ENCODE results near the gene GLB1L3.
A peak's percentile ranks its signal among the peaks of the same experiment; 100 is the strongest.
"Not testable (repeated sequence)": the region's sequence is repeated elsewhere in the genome, so short reads cannot be mapped to it uniquely, and the experiment has no call there.

The GLB1L3 gene

DNA sequence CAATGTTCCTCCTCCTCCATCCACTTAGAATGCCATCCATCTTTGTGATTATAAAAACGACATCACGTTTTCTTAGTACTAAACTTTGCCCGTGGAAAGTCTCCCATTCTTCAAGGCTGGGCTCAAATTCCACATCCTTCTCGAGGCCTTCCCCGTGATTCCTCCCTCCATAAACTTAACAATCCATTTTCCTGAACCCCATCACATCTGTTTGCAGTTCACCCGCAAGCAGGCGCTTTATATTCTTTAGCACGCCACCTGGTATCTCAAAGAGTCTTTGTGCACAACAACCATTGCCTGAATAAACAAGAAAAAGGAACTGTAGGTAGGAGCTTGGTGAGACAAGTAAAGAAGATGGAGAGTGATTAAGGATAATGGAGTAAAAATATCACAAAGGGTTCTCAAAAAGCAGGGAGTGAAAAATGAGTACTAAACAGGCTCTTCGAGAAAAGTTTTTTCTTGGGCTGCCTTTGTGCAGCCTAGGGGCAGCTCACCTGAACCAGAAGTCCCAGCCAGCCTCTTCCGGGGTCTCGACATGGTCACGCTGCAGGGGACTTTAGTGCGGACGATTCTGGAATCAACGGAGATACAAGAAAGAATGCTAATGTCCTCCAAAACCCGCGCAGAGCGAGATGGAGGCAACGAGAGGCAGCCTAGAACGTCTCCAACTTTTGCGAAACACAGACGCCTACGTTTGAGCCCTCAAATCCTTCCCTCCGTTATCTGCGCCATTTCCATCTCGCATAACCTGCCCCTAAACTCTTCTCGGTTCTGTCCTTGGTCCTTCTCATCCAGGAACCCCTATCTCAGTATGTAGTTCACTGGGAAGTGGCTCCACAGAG is 23.6 kb upstream of the GLB1L3 start:
- FAIRE-seq = no peak

DNA sequence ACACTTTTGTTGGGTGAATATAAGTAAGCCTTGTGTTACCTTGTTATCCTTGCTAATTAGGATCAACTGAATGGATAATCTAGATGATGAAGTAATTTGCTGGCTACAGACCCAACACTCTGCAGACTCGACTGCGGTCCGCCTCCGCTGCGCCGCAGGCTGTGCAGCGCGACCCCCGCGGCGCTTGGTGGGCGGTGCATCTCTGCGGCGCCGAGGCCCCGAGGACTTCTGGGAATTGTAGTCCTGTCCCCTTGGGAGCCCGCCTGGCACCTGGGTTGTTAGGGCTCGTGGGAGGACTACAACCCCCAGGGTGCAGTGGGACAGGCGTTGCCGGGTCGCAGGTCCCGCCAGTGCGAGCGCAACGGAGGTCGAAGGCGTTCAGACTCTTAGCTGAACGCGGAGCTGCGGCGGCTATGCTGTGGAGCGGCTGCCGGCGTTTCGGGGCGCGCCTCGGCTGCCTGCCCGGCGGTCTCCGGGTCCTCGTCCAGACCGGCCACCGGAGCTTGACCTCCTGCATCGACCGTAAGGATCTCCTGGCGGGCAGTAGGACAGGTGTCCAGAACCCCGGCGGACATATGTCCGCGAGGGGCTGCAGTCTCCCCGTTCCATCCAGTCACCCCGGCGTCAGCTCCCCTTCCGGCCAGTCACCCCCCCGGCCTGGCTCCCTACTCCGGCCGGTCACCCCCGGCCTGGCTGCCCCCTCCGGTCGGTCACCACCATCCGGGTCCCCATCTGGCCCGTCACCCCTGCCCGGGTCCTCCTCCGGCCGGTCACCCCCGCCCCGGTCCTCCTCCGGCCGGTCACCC is 22.8 kb upstream of the GLB1L3 start, which contains the start of the genes ACAD8 and THYN1:
Gene ACAD8, plus strand, starts transcription at position 381 of the 806 bp plus-strand sequence. Its CDS starts 33 bp downstream, at position 414.
Gene THYN1, minus strand, starts transcription at position 165 of the 806 bp plus-strand sequence. CDS start 470 bp downstream, outside the sequence.
- peak; percentile 93 for FAIRE-seq

DNA sequence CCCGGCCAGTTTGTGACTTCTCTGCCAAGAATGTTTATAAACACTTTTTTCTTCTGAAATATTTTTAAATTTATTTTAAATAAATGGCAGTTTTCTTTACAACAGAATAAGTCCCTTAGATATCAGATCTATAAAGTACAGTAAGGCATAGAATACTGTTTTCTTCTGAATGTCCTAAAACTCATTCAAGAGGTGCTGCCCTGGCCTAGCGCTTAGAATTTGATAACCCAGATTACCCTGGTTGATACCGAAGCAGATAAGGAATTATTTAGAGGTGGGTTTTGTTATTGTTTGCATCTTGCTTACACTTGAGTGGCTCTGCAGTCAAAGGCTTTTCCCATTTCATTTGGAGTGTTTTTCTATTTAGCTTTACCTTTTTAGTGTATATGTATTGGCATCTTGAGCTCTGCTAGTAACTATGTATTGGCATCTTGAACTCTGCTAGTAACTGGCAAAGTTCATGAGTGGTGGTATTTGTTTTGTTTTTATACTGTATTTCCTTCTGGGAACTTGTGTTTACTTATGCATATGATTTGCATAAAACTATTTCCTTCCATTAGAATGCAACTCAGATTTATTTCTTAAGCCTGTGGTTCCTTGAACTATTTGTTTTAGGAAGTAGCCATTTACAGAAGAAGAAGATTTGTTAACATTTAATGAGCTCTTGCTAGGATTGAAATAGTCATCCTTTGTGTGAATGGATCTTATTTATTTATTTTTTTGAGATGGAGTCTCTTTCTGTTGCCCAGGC is 21.6 kb upstream of the GLB1L3 start:
- no peak for FAIRE-seq

DNA sequence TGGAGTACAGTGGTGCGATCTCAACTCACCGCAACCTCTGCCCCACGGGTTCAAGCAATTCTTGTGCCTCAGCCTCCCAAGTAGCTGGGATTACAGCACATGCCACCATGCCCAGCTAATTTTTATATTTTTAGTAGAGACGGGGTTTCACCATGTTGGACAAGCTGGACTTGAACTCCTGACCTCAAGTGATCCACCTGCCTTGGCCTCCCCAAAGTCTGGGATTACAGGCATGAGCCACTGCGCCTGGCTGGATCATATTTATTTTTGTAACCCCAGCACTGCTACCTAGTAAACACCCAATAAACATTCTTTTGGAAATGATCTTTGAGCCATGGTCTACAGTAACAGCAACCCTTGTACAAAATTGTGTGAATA is 21.0 kb upstream of the GLB1L3 start:
- not testable (repeated sequence) for FAIRE-seq

DNA sequence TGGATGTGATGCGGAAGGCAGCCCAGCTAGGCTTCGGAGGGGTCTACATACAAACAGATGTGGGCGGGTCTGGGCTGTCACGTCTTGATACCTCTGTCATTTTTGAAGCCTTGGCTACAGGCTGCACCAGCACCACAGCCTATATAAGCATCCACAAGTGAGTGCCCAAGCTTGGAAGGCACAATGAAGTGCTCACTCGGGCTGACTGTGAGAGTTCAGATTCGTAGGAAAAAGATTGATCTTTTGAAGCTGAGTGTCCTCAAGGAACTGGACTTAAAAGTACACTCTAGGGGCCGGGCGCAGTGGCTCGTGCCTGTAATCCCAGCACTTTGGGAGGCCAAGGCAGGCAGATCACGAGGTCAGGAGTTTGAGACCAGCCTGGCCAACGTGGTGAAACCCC is 19.1 kb upstream of the GLB1L3 start:
- FAIRE-seq = no peak

DNA sequence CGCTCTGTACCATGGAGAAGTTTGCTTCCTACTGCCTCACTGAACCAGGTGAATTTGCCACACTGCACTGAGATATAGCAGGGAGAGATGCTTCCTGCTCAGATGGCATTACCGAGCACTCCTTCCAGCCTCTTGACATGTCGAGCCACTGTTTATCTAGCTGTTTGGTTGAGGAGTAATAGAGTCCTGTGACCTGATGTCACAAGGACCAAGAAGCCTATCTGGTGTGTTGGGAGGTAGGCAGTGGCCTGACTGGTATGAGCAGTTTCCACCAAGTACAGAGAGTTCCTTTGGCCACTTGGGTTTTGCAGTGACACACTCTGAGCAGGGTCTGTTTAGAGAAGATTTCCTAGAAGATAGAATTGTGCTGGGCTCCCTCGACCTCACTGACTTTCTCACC is 17.6 kb upstream of the GLB1L3 start:
- no peak for FAIRE-seq

DNA sequence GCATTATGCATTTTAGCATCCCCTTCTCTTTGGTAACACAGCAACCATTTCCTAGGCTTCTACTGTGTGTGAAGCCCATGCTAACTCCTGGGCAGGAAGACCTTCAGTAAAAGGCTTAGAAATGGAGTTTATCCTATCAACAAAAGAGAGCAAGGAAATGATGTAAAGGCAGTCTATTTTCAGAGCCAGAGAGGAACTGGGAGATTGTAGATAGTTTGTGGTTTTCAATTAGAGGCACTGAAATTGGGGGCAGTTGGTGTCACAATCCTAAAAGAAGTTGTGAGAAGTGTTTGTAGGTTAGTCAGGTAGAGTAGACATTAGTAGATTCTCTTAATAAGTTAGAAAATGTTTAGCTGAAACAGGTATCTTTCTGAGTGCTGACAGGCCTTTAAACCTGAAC is 15.7 kb upstream of the GLB1L3 start:
- no peak for FAIRE-seq

DNA sequence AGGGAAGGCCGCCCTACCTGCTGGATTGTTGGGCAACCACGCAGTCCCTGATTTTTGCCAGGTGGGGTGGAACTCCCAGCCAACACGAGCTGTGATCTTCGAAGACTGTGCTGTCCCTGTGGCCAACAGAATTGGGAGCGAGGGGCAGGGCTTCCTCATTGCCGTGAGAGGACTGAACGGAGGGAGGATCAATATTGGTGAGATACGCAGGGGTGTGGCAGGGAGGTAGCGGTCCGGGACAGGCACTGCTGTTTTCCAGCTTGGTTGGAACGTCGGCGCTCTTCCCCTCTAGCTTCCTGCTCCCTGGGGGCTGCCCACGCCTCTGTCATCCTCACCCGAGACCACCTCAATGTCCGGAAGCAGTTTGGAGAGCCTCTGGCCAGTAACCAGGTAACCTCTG is 15.2 kb upstream of the GLB1L3 start:
- FAIRE-seq = no peak

DNA sequence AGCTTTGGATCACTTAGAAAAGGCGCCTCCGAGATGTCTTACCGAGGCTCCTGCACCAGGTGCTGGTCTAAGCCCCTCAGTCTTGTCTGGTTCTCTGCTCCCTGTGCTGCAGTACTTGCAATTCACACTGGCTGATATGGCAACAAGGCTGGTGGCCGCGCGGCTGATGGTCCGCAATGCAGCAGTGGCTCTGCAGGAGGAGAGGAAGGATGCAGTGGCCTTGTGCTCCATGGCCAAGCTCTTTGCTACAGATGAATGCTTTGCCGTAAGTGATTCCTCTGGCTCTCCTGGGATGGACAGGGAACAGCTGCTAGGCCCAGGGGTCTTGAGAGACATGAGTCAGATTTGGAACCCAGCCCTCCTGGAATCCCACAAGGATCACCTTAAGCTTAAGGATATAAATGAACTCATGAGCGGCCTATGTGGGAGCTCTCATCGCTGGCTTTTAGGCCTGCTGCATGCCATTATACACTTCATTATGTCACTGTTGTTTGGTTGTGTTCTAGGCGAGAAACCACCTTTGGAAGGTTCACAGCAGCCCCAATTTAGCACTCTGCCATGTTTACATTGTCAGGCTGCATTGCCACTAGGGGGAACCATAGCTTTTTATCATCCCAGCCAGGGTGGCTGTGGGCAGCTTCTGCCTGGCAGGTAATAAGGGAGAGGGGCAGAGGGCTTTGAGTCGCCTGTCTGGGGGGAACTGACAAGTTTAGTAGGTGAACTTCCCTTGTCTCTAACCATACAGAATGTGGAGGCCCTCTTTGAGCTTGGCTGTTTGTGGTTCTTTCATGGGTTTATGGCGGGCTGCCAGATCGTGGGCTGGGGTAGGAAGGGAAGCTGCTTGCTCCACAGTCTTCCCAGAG is 14.3 kb upstream of the GLB1L3 start:
- no peak for FAIRE-seq

DNA sequence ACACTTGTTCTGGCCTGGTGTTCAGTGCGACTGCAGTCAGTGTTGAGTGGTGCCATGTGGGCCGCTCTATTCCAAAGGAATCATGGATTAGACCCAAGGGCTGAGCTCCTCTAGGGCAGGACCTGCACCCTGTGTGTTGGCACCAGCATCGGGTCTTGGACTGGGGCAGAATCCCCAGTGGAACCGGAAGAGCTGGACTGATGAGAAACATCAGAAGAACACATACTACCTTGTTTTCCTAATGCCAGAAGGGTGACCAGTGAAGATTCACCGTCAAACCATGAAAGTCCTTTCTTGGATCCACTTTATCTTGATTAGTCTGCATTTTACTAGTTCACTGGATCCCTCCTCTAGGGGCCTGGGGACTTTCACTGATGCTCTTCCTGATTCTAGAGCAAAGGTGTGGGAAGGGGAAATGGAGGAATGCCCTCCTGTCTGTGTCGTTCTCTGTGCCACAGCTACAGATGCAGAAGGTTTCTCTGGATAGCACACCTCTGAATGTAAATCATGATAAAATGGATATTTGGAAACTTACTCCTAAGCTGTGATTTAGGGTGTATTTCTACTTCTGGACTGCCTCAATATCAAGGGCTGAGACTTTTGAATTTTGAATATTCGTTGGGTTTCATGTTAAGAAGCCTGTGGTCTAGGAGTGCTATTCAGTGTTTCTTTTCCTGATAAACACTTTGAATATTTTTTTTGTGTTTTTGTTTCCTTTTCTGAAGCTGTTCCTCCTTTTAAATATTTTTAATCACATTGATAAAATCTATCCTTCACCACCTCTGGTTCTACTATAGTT is 11.0 kb upstream of the GLB1L3 start:
- no peak for FAIRE-seq

DNA sequence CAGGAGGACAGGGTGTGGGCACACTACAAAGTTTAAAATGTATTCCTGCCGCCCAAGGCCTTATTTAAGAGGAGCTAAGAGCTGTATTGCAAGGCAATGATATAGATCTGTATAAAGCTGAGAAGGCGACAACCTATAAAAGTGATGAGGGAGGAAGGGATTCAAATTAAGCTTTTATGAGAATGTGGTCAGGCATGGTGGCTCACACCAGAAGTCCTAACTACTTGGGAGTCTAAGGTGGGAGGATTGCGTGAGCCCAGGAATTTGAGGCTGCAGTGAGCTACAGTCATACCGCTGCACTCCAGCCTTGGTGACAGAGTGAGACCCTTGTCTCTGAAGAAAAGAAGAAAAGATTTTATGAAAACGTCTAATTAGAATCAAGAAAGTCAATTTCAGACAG is 9.7 kb upstream of the GLB1L3 start:
- no peak for FAIRE-seq

DNA sequence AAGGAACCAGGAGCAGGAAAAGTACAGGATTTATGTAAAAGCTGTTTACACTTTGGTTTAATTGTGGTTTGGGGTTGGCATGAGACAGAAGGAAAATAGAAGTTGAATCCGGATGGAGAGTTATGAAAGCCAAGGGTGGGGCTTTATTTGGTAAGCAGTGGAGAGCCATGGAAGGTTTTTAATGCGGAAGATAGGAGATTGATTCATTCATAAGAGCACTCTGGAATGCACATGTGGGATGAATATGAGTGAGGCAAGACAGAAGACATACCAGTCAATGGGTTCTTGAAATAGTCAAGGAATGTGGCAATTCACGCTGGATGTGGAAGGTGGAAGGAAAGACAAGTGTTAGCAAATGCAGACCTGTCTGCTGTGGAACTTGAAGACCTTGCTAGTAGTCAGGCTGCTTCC is 9.3 kb upstream of the GLB1L3 start:
- FAIRE-seq = no peak

DNA sequence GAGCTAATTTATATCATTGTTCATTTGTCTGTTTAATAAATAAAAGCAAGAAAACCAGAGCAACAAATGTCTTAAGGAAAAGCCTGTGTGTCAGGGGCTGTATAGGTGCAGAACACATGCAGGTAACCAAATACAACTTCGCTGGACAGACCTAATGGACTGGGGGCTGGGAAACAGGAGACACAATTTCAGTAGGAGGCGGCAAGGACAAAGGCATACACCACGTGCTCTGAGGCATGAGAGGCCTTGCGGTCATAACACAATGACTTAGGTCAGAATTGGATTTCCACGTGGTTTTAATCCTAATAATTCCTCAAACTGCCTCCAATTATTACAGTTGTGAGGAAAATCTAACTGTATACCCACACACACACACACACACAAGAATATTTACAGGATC is 8.7 kb upstream of the GLB1L3 start:
- no peak for FAIRE-seq

DNA sequence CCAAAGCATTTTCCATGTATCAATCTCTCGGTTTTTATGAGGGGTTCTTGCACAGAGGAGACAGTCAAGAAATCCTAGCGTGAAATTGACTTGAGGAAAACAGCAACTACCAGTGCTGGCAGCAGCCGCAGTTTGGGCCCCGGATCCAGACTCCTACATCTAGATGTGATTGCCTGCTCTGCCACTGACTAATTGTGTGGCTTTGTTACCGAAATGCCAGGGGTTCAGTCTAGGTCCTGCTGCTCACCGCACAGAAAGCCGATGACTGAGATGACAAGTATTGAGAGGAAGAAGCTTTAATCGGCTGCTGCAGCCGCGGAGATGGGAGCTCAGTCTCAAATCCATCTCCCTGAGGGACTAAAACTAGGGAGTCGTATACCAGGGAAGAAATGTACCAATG is 8.2 kb upstream of the GLB1L3 start:
- no peak for FAIRE-seq

DNA sequence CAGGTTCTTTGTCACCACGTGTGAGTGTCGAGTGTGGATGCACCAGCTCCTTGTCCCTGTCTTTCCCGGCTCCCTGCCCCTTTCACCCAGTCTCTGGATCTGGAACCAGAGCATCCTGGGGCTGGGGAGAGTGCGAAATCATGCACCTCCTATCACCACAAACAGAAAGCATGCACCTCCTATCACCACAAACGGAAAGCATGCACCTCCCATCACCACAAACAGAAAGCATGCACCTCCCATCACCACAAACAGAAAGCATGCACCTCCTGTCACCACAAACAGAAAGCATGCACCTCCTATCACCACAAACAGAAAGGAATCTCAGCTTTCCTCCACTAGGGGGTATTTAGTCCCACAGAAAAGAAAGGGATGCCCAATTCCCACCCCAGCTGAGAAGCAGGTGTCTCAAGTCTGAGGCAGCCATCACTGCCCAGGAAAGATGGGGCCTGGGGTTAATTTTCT is 5.9 kb upstream of the GLB1L3 start:
- FAIRE-seq = no peak

DNA sequence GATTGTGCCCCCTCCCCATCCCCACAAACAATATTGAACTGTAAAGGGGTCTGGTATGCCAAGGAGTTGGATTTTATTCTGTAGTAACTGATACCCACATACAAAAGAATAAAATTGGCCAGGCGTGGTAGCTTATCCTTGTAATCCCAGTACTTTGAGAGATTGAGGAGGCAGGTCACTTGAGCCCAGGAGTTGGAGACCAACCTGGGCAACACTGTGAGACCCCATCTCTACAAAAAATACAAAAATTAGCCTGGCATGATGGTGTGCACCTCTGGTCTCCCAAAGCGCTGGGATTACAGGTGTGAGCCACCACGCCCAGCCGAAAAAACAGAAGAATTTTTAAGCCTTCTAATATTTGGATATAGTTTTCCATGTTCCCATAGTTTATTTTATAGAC is 4.2 kb upstream of the GLB1L3 start:
- no peak for FAIRE-seq

DNA sequence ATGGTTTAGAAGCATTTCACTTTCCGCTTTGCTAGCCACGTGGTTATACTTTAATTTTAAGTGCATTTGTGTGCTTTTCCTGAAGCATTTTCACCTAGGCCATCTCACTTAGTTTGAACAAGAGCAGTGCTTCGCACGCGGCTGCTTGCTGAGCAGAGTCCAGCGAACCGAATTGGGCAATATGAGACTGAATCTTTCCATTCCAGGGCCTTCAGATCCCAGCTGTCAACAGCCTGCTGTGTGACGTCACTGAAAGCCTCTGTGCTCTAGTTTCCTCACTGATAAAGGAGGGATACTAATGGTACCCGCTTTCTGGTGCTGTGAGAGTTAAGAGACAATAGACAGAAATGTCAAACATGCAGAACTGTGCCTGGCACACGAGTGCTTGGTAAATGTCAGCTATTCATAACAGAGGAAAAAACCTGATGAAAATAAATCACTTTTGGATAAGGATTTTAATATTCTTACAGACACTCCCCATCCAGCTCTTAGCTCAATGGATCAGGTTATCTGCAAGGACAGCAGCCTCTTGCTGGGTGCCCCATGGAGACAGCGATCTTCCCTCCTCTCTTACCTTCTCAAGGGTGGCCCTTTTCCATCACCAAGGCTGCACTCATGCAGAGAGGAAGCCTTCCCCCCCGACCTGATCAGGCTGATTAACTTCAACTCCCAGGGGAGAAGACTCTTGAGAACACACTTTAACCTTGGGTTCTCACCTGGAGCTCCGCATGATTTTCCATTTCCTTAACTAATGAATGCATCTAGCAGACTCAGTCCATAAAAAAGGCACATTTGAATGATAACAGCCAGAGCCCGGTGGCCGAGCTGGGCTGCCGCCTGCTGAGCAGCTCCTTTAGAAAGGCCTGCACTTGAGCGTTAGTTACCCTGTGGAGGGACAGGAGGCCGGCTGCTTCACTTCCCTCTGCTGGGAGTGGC is 3.5 kb upstream of the GLB1L3 start:
- no peak for FAIRE-seq

DNA sequence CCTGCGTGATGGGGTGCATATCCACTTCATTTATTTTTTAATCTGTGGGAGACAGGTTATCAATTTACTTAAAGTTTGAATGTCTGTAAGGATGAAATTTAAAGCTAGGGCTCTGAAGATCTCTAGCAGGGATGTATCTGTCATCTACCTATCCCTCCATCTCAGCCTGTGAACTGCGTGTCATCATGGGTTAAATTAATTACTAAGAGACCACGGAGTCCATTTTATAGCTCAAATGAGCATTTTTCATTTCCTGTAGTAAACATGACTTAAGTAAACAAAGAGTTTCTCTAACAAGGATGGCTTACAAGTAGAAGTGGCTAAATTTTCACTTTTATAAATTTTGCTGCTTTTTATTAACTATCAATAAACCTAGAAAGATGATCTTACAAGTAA is 2.9 kb upstream of the GLB1L3 start:
- FAIRE-seq = no peak

DNA sequence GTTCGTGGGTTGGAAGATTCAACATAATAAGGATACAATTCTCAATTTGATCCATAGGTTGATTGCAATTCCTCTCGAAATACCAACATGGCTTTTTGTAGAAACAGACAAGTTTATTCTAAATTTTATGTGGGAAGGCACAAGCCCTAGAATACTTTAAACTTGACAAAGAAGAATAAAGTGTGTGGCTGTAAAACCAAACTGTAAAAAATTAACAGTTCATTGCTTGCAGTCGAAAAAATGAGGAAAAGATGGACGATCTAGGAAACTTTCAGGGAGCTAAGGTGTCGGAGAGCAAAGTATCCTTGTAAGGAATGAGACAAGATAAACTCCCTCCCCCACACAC is 1.0 kb upstream of the GLB1L3 start:
- FAIRE-seq = no peak

Data from endometrium (tissue), 2 donors.